Osteoblast (primary cell): Measurements from ENCODE around the gene DRAM1. TPM values are rescaled to one million over a fixed set of nuclear protein-coding genes. Genes with fewer than 3 reads are reported as not detected.
"Not testable (repeated sequence)": the region's sequence is repeated elsewhere in the genome, so short reads cannot be mapped to it uniquely, and the experiment has no call there.

Experiments used
- DNase-seq: peaks from one replicate; pipeline ENCODE4 v3.0.0; 2011; ENCODE audit warnings: low spot score, mixed read lengths; ENCODE audit not compliant: insufficient read length; ENCODE audit errors: missing footprints
- H2AFZ ChIP-seq: 2 replicates; pipeline ENCODE4 v1.6.0; 2011; ENCODE audit warnings: mild to moderate bottlenecking, low read length
- H3K27ac ChIP-seq: 2 replicates; pipeline ENCODE4 v1.5.1; 2011; ENCODE audit warnings: mild to moderate bottlenecking, low read depth, low read length, moderate library complexity
- H3K27me3 ChIP-seq: 2 replicates; pipeline ENCODE4 v1.6.0; 2012; ENCODE audit warnings: mild to moderate bottlenecking, control low read depth, inconsistent platforms, low read length, moderate library complexity; ENCODE audit not compliant: insufficient read depth
- H3K36me3 ChIP-seq: 2 replicates; pipeline ENCODE4 v1.5.1; 2011; ENCODE audit warnings: mild to moderate bottlenecking, low read length, control low read depth, moderate library complexity; ENCODE audit not compliant: insufficient read depth
- H3K4me1 ChIP-seq: 2 replicates; pipeline ENCODE4 v1.5.1; 2011; ENCODE audit warnings: mild to moderate bottlenecking, low read length, control low read depth, moderate library complexity; ENCODE audit not compliant: insufficient read depth
- H3K4me2 ChIP-seq: 2 replicates; pipeline ENCODE4 v1.6.0; 2011; ENCODE audit warnings: mild to moderate bottlenecking, low read length; ENCODE audit not compliant: insufficient read depth
- H3K4me3 ChIP-seq: fragments of 200-600 bp; sonication (generic); 3 replicates; pipeline ENCODE4 v1.5.1; 2012; ENCODE audit warnings: mild to moderate bottlenecking, low read length, inconsistent platforms; ENCODE audit not compliant: insufficient read depth
- H3K79me2 ChIP-seq: 2 replicates; pipeline ENCODE4 v1.6.0; 2012; ENCODE audit warnings: mild to moderate bottlenecking, low read length, control low read depth, inconsistent platforms; ENCODE audit not compliant: insufficient read depth
- H3K9me3 ChIP-seq: 2 replicates; pipeline ENCODE4 v1.5.1; 2011; ENCODE audit warnings: low read depth, low read length, control low read depth
- H4K20me1 ChIP-seq: 2 replicates; pipeline ENCODE4 v1.6.0; 2012; ENCODE audit warnings: mild to moderate bottlenecking, low read length, control low read depth; ENCODE audit not compliant: insufficient read depth
- CTCF ChIP-seq: IDR thresholded peaks from 2 replicates; pipeline ENCODE4 v1.5.1; 2011; ENCODE audit warnings: mild to moderate bottlenecking, low read depth, low read length, moderate library complexity; ENCODE audit errors: extremely low read depth
- total RNA-seq: library from RNA; depleted of rRNA; stranded (reverse); fragments of >200 nt; gene quantifications from 2 replicates; pipeline ENCODE4 v1.2.3, GENCODE V29; 2012

DRAM1 gene
- total RNA-seq, 1 donor, result 141 TPM

GRCh38 chr12:101859664-101860607, 17.4 kb upstream of the DRAM1 start:
- Histone ChIP-seq H2AFZ (no peak overlapping the region), H3K4me1 (peaks cover 41% of the 10 kb centered on the region), H4K20me1 (no peaks in the 10 kb centered on the region), H3K79me2 (no peaks in the 10 kb centered on the region), H3K4me3 (no peak overlapping the region), H3K4me2 (no peak overlapping the region), H3K9me3 (no peaks in the 10 kb centered on the region), H3K27ac (peak overlapping the region; percentile 46), H3K27me3 (no peaks in the 10 kb centered on the region), H3K36me3 (no peaks in the 10 kb centered on the region)
- no peak for TF ChIP-seq CTCF
- peak; percentile 48 for DNase-seq

- not testable (repeated sequence) for H3K79me2 ChIP-seq, H3K4me3 ChIP-seq, H3K27me3 ChIP-seq, DNase-seq, H3K9me3 ChIP-seq, H3K27ac ChIP-seq, H3K36me3 ChIP-seq, H2AFZ ChIP-seq, H4K20me1 ChIP-seq, H3K4me2 ChIP-seq
- H3K4me1 ChIP-seq, result peaks cover 23% of the 10 kb centered on the region
Observed at GRCh38 chr12:101861688-101862087, 15.7 kb upstream of the DRAM1 start.

GRCh38 chr12:101862245-101862644, 15.1 kb upstream of the DRAM1 start:
- H3K27me3 ChIP-seq, result no peaks in the 10 kb centered on the region
- H3K9me3 ChIP-seq, result no peaks in the 10 kb centered on the region
- no peaks in the 10 kb centered on the region for H3K36me3 ChIP-seq
- peaks cover 18% of the 10 kb centered on the region for H3K4me1 ChIP-seq
- no peak overlapping the region for H3K27ac ChIP-seq
- H4K20me1 ChIP-seq, result no peaks in the 10 kb centered on the region
- peak overlapping the region; percentile 76 for H2AFZ ChIP-seq
- no peak for DNase-seq
- no peak for TF ChIP-seq CTCF
- no peak overlapping the region for H3K4me3 ChIP-seq
- H3K4me2 ChIP-seq, result no peak overlapping the region
- no peaks in the 10 kb centered on the region for H3K79me2 ChIP-seq

- H3K27me3 ChIP-seq, result no peaks in the 10 kb centered on the region
- no peak overlapping the region for H2AFZ ChIP-seq
- no peaks in the 10 kb centered on the region for H3K79me2 ChIP-seq
- H3K9me3 ChIP-seq, result no peaks in the 10 kb centered on the region
- no peak overlapping the region for H3K27ac ChIP-seq
- peaks cover 9% of the 10 kb centered on the region for H3K4me1 ChIP-seq
- H3K4me2 ChIP-seq, result no peak overlapping the region
- H3K36me3 ChIP-seq, result no peaks in the 10 kb centered on the region
- no peaks in the 10 kb centered on the region for H4K20me1 ChIP-seq
- no peak overlapping the region for H3K4me3 ChIP-seq
- no peak for DNase-seq
- TF ChIP-seq CTCF, result no peak
Observed at GRCh38 chr12:101863981-101864380, 13.4 kb upstream of the DRAM1 start.
